ENCODE results near the gene HACL1.
A peak's percentile ranks its signal among the peaks of the same experiment; 100 is the strongest.

HACL1 gene

DNA sequence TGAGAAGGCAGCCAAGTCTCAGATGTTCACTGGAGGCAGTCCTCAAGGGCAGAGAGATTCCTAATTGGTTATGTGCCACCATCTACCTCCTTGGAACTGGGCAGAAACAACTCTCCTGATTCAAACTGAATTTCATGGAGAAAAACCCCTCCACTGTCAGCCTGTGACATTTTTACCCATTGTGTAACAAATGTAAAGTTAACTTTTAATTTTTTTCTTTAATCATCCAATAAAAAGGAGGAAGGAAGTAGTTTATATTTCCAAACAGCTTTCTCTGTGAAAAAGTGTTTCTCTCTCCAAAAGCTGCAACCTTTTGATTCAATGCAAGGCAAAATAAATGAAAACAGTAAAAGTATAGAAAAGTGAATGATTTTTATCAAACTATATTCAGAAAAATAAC lies 79.4 kb downstream of the HACL1 start:
- Histone ChIP-seq H3K4me3 (ENCODE audit: control insufficient read depth in 1 of 7, extremely low read depth in 1 of 7, insufficient read depth in 4 of 7, low read depth in 2 of 7, low read length in 6 of 7) (peak overlapping the region in 2 of 7 experiments; percentile 37 to 58), H3K9me3 (ENCODE audit: control extremely low read depth in 1 of 5, control insufficient read depth in 4 of 5, insufficient read depth in 2 of 5, low read depth in 1 of 5, low read length in 4 of 5) (peaks cover 0 to 1% (median 0%) of the 10 kb centered on the region in 5 experiments), H3K36me3 (ENCODE audit: control insufficient read depth in 4 of 4, insufficient read depth in 4 of 4, low read length in 3 of 4) (no peaks in the 10 kb centered on the region), H3K4me1 (ENCODE audit: control extremely low read depth in 1 of 4, control insufficient read depth in 4 of 4, insufficient read depth in 4 of 4, low read length in 3 of 4) (peaks cover 9 to 44% (median 28%) of the 10 kb centered on the region in 4 experiments), H3K27me3 (replicated peaks in 2 of 5; ENCODE audit: control insufficient read depth in 4 of 5, insufficient read depth in 5 of 5, low read length in 4 of 5) (no peaks in the 10 kb centered on the region), H3K27ac (ENCODE audit: insufficient read depth in 1 of 2, low read depth in 1 of 2, low read length in 2 of 2, poor library complexity in 1 of 2, severe bottlenecking in 2 of 2) (no peak overlapping the region)
- ChIA-PET POLR2A (no interaction called here), CTCF (interaction anchor here (0.6 to 2.3 kb wide), 4 partner anchors 35 to 61 kb away, joined by 3 to 10 read pairs (median 4); no protein-coding TSS in a partner anchor)
- peak in 2 of 3 donors; percentile 21 to 26 for DNase-seq

- Histone ChIP-seq H3K4me3 (ENCODE audit: control insufficient read depth in 1 of 7, extremely low read depth in 1 of 7, insufficient read depth in 4 of 7, low read depth in 2 of 7, low read length in 6 of 7) (peak within 1 kb of the TSS in 5 of 7 experiments; percentile 19 to 58 (median 37)), H3K36me3 (ENCODE audit: control insufficient read depth in 4 of 4, insufficient read depth in 4 of 4, low read length in 3 of 4) (no peaks in the 10 kb centered on the region), H3K27me3 (replicated peaks in 2 of 5; ENCODE audit: control insufficient read depth in 4 of 5, insufficient read depth in 5 of 5, low read length in 4 of 5) (no peaks in the 10 kb centered on the region), H3K4me1 (ENCODE audit: control extremely low read depth in 1 of 4, control insufficient read depth in 4 of 4, insufficient read depth in 4 of 4, low read length in 3 of 4) (peaks cover 9 to 44% (median 28%) of the 10 kb centered on the region in 4 experiments), H3K9me3 (ENCODE audit: control extremely low read depth in 1 of 5, control insufficient read depth in 4 of 5, insufficient read depth in 2 of 5, low read depth in 1 of 5, low read length in 4 of 5) (peaks cover 0 to 1% (median 0%) of the 10 kb centered on the region in 5 experiments), H3K27ac (ENCODE audit: insufficient read depth in 1 of 2, low read depth in 1 of 2, low read length in 2 of 2, poor library complexity in 1 of 2, severe bottlenecking in 2 of 2) (no peak within 1 kb of the TSS)
- peak in 1 of 3 donors; percentile 22 for DNase-seq
- WGBS (ENCODE audit: insufficient coverage), result no CpG with 5 or more reads among the region's 6 CpGs
- ChIA-PET POLR2A (no interaction called here), CTCF (interaction anchor here (0.6 to 2.3 kb wide), 4 partner anchors 35 to 1222 kb away, joined by 3 to 10 read pairs (median 4); no protein-coding TSS in a partner anchor)
Measured at GRCh38 chr3:15521573-15521965, 79.8 kb downstream of the HACL1 start, which contains the start of gene COLQ. COLQ (minus strand) TSS chr3:15521706; CDS start chr3:15521625, 81 bp downstream.

DNA sequence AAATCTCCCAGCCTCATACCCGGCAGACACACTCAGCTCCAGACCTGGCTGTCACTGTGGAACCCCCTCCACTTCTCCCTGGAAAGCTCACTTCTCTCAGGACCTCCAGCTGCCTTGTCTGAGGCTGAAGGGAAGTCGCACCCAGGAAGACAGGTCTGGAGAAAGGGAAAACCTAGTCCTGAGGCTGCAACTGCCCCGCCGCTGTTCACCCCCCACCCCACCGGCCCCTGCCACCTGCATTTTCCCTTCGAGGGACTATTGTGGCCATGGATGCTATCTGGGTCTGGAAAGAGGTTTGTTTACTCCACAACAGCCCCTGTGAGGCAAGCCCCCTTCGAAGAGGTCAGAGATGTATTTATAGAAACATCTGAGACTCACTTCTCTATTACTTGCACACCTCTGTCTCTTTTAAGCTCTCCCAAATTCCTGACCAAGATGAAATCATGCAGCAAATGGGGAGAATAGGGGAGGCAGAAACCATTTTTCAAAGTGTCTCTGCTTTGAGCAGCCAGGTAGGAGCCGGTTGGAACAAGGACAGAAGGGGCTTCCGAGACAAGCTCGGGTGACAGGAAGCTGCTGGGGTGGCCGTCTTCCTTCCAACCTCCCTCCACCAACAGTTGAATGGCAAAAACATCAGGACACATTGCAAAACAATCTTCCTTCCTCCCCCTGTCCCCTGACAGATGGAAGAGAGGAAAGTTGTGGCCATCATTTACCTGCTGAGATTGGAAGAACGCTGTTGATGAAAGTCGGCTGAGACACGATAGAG lies 80.4 kb downstream of the HACL1 start:
- Histone ChIP-seq H3K36me3 (ENCODE audit: control insufficient read depth in 4 of 4, insufficient read depth in 4 of 4, low read length in 3 of 4) (no peaks in the 10 kb centered on the region), H3K4me3 (ENCODE audit: control insufficient read depth in 1 of 7, extremely low read depth in 1 of 7, insufficient read depth in 4 of 7, low read depth in 2 of 7, low read length in 6 of 7) (peak overlapping the region in 5 of 7 experiments; percentile 19 to 58 (median 37)), H3K9me3 (ENCODE audit: control extremely low read depth in 1 of 5, control insufficient read depth in 4 of 5, insufficient read depth in 2 of 5, low read depth in 1 of 5, low read length in 4 of 5) (peaks cover 0 to 1% (median 0%) of the 10 kb centered on the region in 5 experiments), H3K27ac (ENCODE audit: insufficient read depth in 1 of 2, low read depth in 1 of 2, low read length in 2 of 2, poor library complexity in 1 of 2, severe bottlenecking in 2 of 2) (no peak overlapping the region), H3K27me3 (replicated peaks in 2 of 5; ENCODE audit: control insufficient read depth in 4 of 5, insufficient read depth in 5 of 5, low read length in 4 of 5) (no peaks in the 10 kb centered on the region), H3K4me1 (ENCODE audit: control extremely low read depth in 1 of 4, control insufficient read depth in 4 of 4, insufficient read depth in 4 of 4, low read length in 3 of 4) (peaks cover 9 to 44% (median 28%) of the 10 kb centered on the region in 4 experiments)
- ChIA-PET POLR2A (interaction anchor here (1.0 kb wide), 1 partner anchor 36 kb away, joined by 3 read pairs; no protein-coding TSS in a partner anchor), CTCF (interaction anchor here (0.6 to 2.5 kb wide), 7 partner anchors 10 to 1221 kb away, joined by 3 to 10 read pairs (median 4); no protein-coding TSS in a partner anchor)
- WGBS (ENCODE audit: insufficient coverage), result 4% methylated on average over 8 of the region's 14 CpGs
- peak in 1 of 3 donors; percentile 25 for DNase-seq

DNA sequence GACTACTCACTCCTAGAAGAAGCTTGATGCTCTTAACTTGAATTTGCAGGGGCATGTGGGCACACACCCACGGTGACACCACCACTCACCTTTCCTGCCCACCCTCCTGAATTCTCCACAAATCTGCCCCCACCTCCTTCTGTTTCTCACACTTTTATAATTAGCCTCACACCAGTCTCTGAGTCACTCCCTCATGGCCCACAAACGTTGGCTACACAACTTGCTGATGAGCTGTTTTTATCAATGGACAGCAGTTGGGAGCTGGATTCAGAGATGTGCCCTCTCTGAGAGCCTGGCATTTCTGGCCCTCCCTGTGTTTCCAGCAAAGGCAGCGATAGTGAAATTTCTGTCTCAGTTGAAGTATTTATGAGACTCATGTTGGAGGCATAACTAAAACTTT lies 81.2 kb downstream of the HACL1 start:
- Histone ChIP-seq H3K4me1 (ENCODE audit: control extremely low read depth in 1 of 4, control insufficient read depth in 4 of 4, insufficient read depth in 4 of 4, low read length in 3 of 4) (peaks cover 9 to 44% (median 28%) of the 10 kb centered on the region in 4 experiments), H3K27me3 (replicated peaks in 2 of 5; ENCODE audit: control insufficient read depth in 4 of 5, insufficient read depth in 5 of 5, low read length in 4 of 5) (no peaks in the 10 kb centered on the region), H3K9me3 (ENCODE audit: control extremely low read depth in 1 of 5, control insufficient read depth in 4 of 5, insufficient read depth in 2 of 5, low read depth in 1 of 5, low read length in 4 of 5) (no peaks in the 10 kb centered on the region), H3K4me3 (ENCODE audit: control insufficient read depth in 1 of 7, extremely low read depth in 1 of 7, insufficient read depth in 4 of 7, low read depth in 2 of 7, low read length in 6 of 7) (peak overlapping the region in 1 of 7 experiments; percentile 33), H3K36me3 (ENCODE audit: control insufficient read depth in 4 of 4, insufficient read depth in 4 of 4, low read length in 3 of 4) (no peaks in the 10 kb centered on the region), H3K27ac (ENCODE audit: insufficient read depth in 1 of 2, low read depth in 1 of 2, low read length in 2 of 2, poor library complexity in 1 of 2, severe bottlenecking in 2 of 2) (no peak overlapping the region)
- ChIA-PET POLR2A (interaction anchor here (1.0 kb wide), 1 partner anchor 36 kb away, joined by 3 read pairs; no protein-coding TSS in a partner anchor), CTCF (interaction anchor here (1.0 to 2.5 kb wide), 5 partner anchors 9 to 40 kb away, joined by 3 to 10 read pairs (median 5); no protein-coding TSS in a partner anchor)
- peak in 2 of 3 donors; percentile 43 to 65 for DNase-seq
- WGBS (ENCODE audit: insufficient coverage), result 48% methylated on average over 2 of the region's 3 CpGs

GRCh38 chr3:15519096-15519495 lies 82.3 kb downstream of the HACL1 start:
- Histone ChIP-seq H3K36me3 (ENCODE audit: control insufficient read depth in 4 of 4, insufficient read depth in 4 of 4, low read length in 3 of 4) (no peaks in the 10 kb centered on the region), H3K27me3 (replicated peaks in 2 of 5; ENCODE audit: control insufficient read depth in 4 of 5, insufficient read depth in 5 of 5, low read length in 4 of 5) (no peaks in the 10 kb centered on the region), H3K4me3 (ENCODE audit: control insufficient read depth in 1 of 7, extremely low read depth in 1 of 7, insufficient read depth in 4 of 7, low read depth in 2 of 7, low read length in 6 of 7) (no peak overlapping the region), H3K27ac (ENCODE audit: insufficient read depth in 1 of 2, low read depth in 1 of 2, low read length in 2 of 2, poor library complexity in 1 of 2, severe bottlenecking in 2 of 2) (no peak overlapping the region), H3K4me1 (ENCODE audit: control extremely low read depth in 1 of 4, control insufficient read depth in 4 of 4, insufficient read depth in 4 of 4, low read length in 3 of 4) (peaks cover 9 to 53% (median 34%) of the 10 kb centered on the region in 4 experiments), H3K9me3 (ENCODE audit: control extremely low read depth in 1 of 5, control insufficient read depth in 4 of 5, insufficient read depth in 2 of 5, low read depth in 1 of 5, low read length in 4 of 5) (no peaks in the 10 kb centered on the region)
- DNase-seq, result no peak
- POLR2A ChIA-PET, result no interaction called here
- WGBS (ENCODE audit: insufficient coverage), result 100% methylated on average over 3 of the region's 4 CpGs
- CTCF ChIA-PET, result interaction anchor here (0.7 to 2.5 kb wide), 5 partner anchors 12 to 74 kb away, joined by 3 to 7 read pairs (median 4); no protein-coding TSS in a partner anchor

- H3K4me1 ChIP-seq (ENCODE audit: control extremely low read depth in 1 of 4, control insufficient read depth in 4 of 4, insufficient read depth in 4 of 4, low read length in 3 of 4), result peaks cover 0 to 35% (median 22%) of the 10 kb centered on the region in 4 experiments
- DNase-seq, result no peak
- POLR2A ChIA-PET, result no interaction called here
- 100% methylated on average over 2 of the region's 4 CpGs for WGBS (ENCODE audit: insufficient coverage)
- no peaks in the 10 kb centered on the region for H3K36me3 ChIP-seq (ENCODE audit: control insufficient read depth in 4 of 4, insufficient read depth in 4 of 4, low read length in 3 of 4)
- H3K27ac ChIP-seq (ENCODE audit: insufficient read depth in 1 of 2, low read depth in 1 of 2, low read length in 2 of 2, poor library complexity in 1 of 2, severe bottlenecking in 2 of 2), result no peak overlapping the region
- CTCF ChIA-PET, result interaction anchor here (0.8 to 2.2 kb wide), 2 partner anchors 16 to 87 kb away, joined by 3 to 4 read pairs; partner anchors contain the start of genes EAF1 and METTL6
- no peak overlapping the region for H3K4me3 ChIP-seq (ENCODE audit: control insufficient read depth in 1 of 7, extremely low read depth in 1 of 7, insufficient read depth in 4 of 7, low read depth in 2 of 7, low read length in 6 of 7)
- H3K9me3 ChIP-seq (ENCODE audit: control extremely low read depth in 1 of 5, control insufficient read depth in 4 of 5, insufficient read depth in 2 of 5, low read depth in 1 of 5, low read length in 4 of 5), result no peaks in the 10 kb centered on the region
- H3K27me3 ChIP-seq (replicated peaks in 2 of 5; ENCODE audit: control insufficient read depth in 4 of 5, insufficient read depth in 5 of 5, low read length in 4 of 5), result no peaks in the 10 kb centered on the region
Measured at GRCh38 chr3:15514663-15515340, 86.6 kb downstream of the HACL1 start.
